Inflammatory macrophage treated with lipopolysaccharide for 1 hour (primary cell): ENCODE measurements around the gene OTUB1.
A peak's percentile ranks its signal among the peaks of the same experiment; 100 is the strongest.
"Not testable (repeated sequence)": the region's sequence is repeated elsewhere in the genome, so short reads cannot be mapped to it uniquely, and the experiment has no call there.

Experiments used
- DNase-seq, 2 donors: peaks; one replicate each; pipeline ENCODE4 v3.0.0-alpha.2; 2020 to 2022

OTUB1 gene

DNA sequence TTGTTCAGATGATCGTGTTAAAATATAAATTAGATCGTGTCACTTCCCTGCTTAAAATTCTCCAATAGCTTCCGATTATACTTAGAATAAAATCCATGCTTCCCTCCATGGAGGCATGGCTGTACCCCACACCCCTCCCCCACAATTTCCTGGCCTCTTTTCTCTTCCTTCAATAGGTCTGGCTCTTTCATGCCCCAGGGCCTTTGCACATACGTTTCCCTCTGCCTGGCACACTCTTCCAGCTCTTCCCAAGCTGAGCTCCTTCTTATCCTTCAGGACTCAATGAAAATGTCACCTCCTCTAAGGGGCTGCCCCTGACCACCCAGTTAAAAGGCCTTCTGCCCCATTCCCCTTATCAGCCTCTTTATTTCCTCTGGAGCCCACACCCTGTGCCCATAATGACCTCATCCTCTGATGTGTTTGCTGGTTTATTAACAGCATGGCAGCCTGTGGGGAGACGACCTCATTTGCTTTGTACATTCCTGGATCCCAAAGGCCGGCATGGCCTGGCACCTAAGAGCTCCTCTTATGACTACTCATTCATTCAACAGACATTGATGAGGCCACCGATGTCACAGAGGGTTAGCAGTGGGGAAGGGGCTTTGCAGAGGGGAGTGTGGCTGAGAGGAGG lies 40.5 kb downstream of the OTUB1 start:
- peak in 1 of 2 donors; percentile 8 for DNase-seq

DNA sequence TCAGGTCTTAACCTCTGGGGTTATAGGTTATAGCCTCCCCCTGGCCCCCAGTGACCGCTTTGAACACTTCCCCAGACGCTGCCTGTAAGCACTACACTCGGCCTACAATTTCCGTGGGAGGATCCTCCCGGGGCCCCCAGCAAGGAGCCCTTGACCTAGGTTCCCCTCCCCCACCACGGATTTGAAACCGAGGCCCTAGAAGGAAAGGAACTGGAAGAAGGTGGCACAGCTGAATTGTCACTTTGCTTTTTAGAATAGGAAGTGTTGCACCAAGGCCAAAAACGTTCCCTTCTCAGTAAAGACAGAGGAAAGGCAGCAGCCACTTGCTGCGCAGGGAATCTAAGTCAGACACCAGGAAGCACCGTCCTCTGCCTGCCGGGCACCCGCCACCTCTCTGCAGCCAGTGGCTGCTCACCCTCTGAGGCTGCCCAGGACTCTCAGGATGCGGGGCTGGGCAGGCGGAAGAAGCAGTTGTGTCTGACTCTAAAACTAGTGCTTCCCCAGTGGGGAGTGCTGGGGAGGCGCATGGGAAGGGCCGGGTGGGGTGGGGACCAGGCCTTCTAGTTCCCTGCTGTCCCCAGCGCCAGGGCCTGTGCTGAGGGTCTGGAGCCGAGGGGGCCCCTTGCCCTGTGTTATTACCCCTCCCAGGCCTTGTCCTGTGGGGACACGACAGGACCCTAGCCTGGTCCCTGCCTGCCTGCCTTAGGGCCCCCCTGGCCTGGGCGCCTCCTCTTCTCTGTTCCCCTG lies 41.6 kb downstream of the OTUB1 start:
- peak; percentile 38 to 44 for DNase-seq

DNA sequence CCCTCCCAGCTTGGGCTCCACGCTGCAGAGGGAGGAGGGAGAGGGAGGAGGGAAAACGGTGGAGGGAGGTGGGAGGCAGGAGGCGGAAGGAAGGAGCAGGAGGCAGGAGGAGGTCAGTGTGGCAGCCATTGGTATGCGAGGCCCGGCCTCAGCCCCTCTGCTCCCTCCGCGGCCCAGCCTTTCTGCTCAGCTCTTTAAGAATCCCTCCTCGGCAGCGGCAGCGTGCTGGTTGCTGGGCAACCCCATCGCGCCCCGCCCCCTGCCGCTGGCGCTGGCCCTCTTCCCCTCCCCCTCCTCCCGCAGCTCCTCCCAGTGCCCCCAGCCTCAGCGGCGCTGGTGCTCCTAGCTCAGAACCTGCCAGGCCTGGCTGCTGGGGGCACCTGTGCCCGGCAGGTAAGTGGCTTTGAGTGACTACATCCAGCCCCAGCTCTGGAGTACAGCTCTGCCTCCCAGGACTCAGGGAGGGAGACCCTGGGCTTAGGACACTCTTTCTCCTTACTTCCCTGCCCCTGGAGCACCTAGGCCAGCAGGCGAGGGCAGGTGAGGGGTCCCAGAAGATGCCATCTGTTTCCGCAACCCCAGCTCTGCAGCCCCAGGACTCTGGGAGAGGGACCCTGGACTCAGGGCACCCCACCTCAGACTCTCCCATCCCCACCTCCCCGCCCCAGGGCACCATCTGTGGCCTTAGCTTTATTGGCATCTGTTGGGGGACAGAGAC lies 42.3 kb downstream of the OTUB1 start:
- DNase-seq, result no peak

DNA sequence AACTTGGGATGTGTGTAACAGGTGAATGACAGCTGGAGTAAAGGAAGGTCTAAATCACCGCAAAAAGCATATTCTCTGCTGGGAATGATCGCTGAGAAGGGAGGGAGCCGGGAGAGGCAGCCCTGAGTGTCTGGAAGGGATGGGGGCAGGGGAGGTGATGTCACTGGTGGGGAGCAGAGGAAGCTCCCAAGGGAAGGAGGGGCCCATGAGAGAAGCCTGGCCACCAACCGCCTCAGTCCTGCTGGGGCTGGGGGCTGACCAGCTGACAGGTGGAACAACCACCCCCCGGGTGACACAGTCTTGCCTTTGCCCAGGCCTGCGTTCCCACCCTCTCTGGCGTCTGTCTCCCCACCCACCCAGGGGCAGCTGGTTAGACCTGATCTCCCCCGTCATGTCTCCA lies 43.5 kb downstream of the OTUB1 start:
- DNase-seq, result no peak

DNA sequence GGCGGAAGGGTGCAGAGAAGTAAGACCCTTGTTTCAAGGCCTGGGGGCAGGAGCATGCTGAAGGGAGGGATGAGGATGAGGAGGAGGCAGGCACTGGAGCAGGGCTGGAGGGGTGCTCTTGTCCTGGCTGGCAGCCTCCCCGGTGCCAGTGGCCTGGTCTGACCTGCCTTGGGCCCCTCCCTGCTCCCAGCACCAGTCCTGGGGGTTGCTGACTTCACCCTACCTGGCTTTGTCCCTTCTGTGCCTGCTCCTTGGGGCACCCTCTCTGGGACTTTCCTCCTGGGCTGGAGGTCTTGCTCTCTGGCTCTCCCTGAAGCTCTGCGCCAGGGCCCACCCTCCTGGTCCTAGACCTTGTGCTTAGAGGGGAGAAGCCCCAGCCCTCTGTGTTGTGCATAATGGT lies 44.8 kb downstream of the OTUB1 start:
- DNase-seq, result no peak

DNA sequence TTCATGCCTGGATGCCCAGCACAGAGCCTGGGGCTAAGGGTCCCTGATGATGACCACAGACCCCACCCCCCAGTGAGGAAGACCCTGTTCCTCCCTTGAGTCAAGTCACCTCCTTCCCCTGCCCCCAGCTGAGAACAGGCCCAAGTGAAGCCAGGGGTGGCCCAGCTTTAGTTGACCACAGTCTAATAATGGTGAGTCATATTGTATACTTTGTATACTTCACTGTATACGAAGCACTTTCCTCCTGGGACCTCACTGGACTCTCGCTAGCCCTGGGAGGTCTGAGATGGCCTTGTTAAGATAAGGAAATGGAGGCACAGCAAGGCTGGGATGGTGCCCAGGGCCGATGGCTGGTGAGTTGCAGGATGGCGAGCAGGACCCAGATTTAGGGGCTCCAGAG lies 45.8 kb downstream of the OTUB1 start:
- no peak for DNase-seq

DNA sequence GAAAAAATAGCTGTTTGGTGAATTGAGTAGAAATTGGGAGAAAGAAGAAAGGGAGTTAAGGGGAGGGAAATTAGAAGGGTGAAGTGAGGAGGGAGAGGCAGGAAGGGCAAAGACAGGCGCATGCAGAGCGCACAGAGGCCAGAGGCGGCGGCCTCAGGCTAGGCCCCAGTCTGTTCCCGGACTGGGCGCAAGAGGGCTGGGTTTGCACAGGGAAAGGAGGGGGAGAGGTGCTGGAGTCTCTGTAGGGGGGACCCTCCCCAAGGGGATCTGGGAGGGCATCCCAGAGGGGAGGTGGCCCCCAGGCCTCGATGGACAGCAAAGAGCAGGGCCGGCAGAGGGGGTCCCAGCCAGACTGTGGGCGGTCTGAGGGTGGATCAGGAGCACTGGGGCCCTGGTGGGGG lies 48.2 kb downstream of the OTUB1 start:
- DNase-seq, result no peak

DNA sequence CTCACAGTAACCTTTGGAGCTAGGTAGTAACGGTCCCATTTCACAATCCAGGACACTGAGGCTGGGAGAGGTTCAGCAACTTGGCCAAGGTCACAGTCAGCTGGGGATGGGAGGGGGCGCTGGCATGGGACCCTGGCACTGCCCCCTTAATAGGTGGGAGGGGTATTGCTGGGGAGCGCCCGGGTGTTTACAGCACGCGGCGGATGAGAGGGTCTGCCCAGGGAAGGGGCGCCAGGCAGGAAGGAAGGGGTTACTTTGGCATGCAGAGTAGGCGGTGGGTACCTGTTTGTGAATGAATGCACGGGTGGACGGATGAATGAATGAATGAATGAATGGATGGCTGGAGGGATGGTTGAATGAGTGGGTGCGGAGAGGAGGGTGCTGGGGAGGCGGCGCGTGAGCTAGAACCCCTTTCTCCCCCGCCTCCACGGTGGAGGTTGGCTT lies 48.9 kb downstream of the OTUB1 start:
- no peak for DNase-seq

DNA sequence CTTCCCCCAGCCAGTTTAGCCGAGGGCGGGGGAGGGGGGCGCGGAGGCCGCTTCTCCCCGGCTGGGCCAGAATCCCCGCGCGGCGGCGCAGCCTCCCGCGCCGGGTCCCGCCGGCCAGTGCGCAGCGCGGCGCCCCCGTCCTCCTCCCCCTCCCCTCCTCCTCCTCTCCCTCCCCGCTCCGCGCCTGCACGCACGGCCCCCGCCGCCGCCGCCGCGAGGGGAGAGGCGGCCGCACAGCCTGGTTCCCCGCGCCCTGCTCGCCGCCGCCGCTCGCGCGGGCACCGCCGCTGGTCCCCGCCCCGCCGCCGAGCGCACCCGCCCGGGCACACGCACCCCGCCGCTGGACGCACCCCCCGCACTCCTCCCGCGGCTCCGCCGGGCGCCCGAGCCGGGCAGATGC lies 49.3 kb downstream of the OTUB1 start, which contains the start of gene FLRT1:
FLRT1 (plus strand) TSS at position 356 of the 400 bp plus-strand sequence. CDS start 80,337 bp downstream, outside the sequence.
- no peak for DNase-seq

DNA sequence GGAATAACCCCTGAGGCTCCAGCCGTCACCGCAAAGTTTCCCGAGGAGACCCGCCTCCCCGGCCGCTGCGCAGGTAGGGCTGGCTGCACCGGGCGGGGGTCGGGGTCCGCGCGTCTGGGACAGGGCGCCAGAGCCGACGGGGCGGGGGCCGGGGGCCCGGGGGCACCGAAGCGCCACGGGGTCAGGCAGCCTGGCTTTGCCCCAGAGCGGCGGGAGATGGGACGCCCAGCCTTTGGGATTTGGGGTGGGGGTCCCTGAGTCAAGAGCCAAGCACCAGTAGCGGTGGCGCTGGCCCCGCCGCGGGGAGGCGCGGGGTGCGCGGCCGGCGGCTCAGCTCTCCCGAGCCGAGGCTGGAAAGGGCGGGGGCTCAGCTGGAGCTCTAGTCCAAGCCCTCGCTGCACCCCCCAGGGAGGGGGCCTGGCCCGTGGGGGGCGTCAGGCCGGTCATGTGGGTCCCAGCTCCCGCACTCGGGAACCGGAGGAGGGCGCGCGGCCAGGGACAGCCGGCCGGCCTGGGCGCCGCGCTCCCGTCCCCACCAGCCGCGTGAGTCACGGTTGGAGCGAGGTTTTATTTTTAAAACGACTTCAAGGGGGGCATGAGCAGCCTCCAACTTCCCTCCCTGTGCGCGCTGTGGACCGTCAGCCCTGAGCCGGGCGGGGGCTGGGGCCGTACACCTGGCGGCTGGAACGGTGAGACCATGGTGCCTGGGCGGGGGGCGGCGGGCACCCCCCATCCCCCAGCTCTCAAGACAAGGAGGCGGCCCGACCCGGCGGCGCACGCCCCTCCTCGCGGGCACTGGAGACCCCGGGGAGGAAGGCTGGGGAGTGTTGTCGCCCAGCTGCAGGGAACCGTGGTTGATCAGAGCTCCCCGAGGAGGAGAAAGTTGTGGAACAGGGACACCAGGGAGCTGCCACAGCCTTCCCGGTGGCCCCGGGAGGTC lies 50.1 kb downstream of the OTUB1 start:
- DNase-seq, result peak in 1 of 2 donors; percentile 21

DNA sequence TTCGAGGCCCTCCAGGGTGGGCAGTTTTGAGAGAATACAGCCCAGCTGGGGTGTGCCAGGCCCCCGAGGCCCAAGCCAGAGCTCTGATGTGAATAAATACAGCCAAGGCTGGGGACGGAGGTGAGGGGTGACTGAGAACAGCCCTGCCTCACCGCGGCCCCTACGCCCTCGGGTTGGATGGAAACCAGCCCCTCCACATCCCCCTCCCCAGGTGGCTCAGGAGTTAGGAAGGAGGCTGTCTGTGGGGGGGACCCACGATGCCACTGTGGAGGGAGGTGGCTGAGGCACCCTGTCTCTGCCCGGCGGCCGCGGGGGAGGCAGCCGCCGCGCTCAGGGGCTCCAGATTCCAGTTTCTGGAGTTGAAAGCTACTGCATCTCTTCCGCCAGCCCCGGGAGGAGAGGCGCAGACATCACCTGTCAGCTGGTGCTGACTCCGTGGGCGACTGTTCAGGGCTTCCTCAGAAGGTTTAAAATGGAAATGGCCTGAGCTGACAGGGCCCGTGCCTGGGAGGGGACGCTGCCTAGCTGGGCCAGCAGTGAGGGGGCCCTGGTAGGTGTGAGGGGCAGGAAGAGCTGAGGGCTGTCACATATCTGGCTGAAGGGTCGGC lies 50.9 kb downstream of the OTUB1 start:
- DNase-seq, result no peak

DNA sequence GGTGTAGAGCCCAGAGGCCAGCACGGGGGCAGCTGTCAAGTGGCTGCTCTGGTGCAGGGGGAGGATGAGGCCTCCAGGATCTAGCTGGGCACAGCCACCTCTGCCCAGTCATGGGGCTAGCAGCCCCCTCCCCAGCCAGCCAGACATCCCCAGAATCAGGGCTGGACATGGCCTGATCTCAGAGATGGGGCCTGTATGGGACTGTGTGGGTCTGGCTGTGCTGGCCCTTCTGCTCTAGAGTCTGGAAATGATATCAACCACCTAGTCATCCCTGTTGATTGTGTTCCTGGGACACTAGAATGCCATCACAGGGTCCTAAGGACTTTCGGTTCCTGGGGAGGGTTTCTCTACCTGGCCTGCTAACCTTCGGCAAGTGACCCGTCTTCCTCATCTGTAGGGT lies 52.3 kb downstream of the OTUB1 start:
- DNase-seq, result no peak

DNA sequence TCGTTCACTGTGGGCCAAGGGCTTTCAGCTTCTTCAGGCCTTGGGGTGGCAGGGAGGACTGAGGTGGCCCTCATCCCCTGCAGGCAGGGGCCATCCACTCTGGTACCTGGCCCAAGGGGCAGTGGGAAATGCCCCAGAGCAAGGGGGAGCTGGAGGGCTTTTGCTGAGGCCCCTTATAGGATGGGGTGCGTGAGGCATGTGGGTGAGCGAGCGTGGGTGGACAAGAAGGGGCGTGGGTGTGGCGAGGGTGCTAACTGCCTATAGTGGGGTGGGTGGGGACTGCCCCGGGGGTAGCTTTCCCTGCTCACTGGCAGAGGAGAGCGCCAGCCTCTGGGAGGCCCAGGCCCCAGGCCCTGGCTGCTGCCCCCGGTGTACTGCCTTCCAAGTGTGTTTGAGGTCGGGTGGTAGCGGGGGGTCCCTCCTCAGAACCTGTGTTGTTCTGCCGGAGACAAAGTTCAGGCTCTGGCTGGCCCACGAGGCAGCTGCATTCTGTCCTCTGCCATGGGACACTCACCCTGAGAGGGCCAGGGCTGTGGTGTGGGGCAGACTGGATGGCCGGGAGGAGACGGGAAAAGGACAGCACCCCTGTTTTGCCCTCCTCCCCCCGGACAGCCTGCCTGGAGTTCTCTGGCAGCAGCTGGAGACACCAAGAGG lies 52.9 kb downstream of the OTUB1 start:
- no peak for DNase-seq

DNA sequence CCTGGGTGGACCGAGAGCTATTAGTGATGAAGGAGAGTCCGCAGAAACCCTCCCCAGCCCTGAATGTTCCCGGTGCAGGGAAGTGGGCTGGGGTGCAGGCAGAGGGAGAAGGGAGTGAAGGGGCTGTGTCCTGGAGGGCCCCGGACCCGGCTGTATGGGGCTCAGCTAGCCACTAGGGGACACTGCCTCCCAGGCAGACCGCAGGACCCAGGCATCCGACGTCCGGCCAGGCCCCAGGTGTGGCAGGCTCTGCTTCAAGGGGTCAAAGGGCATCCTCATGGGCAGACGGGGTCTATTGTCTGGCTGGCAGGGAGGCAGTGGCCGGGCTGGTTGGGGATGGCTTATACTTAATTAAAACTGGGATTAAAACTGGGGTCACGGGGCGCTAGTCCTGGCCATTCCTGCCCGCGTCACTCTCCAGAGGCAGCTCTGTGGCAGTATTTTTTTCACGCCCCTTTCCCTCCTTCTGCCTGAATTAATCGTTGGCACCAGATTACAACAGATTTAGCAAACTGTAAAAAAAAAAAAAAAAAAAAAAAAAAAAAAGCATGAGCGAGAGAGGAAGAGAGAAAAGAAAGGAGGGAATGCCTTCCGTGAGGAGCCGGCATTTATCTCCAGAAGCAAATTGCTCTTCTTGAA lies 54.6 kb downstream of the OTUB1 start:
- no peak for DNase-seq

DNA sequence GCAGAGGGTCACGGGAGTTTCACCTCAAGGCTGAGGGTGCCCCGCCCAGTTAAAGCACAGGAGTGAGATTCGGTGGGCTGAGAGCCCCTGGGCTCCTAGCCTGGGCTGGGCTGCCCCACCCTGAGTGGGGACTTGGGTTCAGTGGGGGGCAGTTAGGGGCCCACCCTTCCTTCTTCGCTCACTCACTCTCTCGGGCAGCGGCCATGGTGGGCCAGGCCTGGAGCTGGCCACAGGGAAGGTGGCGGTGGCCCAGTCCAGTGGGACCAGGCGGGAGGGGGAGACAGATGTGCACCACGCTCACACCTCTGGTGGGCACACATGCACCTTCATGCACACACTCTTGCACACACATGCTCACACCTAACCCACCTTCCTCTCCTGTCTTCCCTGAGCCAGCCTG lies 55.6 kb downstream of the OTUB1 start:
- no peak for DNase-seq

DNA sequence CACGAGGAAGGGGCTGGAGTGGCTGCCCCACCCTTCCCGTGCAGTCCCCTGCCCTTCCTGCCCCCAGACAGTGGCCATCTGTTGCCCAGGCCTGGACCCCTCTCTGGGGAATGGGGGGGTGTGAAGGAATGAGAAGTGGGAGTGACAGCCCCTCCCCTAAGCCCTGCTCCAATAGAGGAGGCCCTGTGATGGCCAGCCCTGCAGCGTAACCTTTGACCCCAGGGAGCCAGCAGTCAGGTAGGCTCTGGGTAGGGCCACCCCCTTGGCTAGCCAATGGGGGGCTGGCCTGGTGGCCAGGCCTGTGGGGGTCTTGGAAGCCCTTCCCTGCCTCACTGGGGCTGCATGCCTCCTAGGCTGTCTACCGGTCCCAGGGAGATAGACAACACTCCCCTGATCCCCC lies 56.1 kb downstream of the OTUB1 start:
- DNase-seq, result no peak

DNA sequence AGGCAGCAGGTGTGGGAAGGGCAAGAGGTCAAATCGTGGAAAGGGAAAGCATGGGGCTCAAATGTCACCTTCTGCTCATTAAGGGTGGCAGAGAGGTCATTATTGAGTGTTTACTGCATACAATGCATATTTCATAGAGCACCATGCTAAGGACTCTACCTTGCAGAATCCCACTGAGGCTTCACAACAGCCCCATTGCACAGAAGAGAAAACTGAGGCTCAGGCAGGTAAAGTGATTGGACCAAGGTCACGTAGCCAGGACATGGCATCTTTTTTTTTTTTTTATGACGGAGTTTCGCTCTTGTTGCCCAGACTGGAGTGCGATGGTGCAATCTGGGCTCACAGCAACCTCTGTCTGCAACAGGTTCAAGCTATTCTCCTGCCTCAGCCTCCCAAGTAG lies 57.3 kb downstream of the OTUB1 start:
- no peak for DNase-seq

DNA sequence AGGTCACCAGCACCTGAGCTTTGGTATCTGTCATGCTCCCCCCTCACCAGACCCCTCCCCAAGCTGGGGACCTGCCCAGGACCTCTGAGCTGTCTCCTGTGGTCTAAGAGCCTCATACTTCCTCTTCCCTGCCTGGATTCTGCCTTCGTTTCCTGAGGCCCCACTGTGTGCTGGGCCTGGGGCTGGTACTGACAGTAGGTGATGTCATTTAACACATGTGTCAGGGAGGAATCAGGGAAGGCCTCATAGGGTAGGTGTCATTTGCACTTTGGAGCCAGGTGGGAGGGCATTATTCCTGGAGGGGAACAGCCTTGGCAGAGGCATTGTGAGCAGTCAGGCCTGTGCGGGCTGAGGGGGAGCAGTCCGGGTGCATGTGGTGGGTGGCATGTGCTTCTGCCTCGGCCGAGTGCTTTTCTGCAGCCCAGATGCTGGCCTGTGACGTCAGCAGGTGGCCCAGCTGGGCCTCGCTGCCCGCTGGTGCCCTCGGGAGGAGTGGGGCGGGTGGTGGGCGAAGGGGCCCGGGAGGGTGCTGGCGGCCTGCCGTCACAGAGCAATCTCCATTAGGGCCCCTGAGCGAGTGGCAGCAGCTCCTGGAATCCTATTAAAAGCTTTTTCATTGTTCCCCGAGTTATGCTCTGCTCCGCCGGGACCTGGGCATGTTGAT lies 58.6 kb downstream of the OTUB1 start:
- DNase-seq, result no peak

DNA sequence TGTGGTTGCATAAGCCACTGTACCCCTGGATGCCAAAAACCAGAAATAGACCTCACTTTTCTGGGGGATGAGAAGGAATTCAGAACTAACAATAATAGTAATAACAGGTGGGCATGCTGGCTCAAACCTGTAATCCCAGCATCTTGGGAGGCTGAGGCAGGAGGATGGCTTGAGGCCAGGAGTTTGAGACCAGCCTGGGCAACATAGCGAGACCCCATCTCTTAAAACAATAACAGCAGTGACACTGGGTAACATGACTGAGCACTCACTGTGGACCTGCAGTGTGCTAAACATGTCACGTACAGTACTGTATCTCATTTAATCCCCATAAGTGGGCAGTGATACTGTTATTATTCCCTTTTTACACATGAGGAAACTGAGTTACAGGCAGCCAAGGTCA lies 59.5 kb downstream of the OTUB1 start:
- no peak for DNase-seq

DNA sequence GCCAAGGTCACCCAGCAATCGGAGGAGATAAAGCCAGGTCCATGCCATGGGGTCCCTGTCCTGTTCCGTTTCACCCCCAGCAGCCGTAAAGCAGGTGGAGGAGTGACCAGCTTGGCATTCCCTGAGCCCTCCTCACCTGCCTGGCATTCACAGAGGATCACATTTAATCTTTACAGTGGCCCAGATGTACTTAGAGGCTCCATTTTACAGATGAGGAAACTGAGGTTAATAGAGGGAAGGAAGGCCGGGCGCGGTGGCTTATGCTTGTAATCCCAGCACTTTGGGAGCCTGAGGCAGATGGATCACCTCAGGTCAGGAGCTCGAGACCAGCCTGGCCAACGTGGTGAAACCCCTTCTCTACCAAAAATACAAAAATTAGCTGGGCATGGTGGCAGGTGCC lies 61.1 kb downstream of the OTUB1 start:
- DNase-seq, result not testable (repeated sequence)
